Measurements from ENCODE around the gene CUL1.
"Not testable (repeated sequence)": the region's sequence is repeated elsewhere in the genome, so short reads cannot be mapped to it uniquely, and the experiment has no call there.

The CUL1 gene

DNA sequence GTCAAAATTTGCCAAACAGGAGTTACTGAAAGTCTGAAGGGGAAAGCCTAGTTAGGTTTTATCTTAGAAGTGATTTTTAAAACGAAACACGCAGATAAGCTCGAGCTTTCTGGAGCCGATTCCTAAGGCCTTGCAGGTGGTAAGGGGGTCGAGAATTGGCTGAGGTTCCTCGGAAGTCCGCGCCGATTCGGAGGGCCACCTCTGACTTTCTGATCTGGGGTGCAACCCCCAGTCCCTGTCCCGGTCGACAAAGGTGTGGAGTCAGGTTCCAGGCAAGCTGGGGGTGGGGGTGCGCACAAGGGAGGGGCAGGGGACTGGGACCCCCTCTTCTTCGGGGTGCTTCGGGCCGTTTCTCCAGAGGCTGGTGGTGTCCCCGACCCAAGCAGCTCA, 701 bp upstream of the CUL1 start:
- peak in 2 of 4 experiments; percentile 40 to 42 for DNase-seq

GRCh38 chr7:148699024-148699781, 500 bp downstream of the CUL1 start:
- DNase-seq: peak in 3 of 4 experiments; percentile 29 to 45 (median 34)

- DNase-seq: no peak
Measured at GRCh38 chr7:148699782-148700629, 1.3 kb downstream of the CUL1 start.

GRCh38 chr7:148700661-148701064, 2.0 kb downstream of the CUL1 start:
- peak in 1 of 4 experiments; percentile 16 for DNase-seq

- no peak for DNase-seq
Measured at GRCh38 chr7:148701414-148701813, 2.7 kb downstream of the CUL1 start.

- no peak for DNase-seq
Measured at GRCh38 chr7:148702876-148703670, 4.4 kb downstream of the CUL1 start.

DNA sequence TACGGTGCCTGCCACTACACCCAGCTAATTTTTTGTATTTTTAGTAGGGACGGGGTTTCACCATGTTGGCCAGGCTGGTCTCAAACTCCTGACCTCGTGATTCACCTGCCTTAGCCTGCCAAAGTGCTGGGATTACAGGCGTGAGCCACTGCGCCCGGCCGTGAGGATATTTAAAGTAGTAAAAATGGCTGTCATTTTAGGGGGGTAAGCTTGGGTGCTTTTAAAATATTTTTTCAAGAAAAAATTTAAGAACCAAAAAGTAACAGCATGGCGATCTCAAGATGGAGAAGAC, 4.9 kb downstream of the CUL1 start:
- not testable (repeated sequence) for DNase-seq

- DNase-seq: no peak
Measured at GRCh38 chr7:148704189-148704588, 5.5 kb downstream of the CUL1 start.

DNA sequence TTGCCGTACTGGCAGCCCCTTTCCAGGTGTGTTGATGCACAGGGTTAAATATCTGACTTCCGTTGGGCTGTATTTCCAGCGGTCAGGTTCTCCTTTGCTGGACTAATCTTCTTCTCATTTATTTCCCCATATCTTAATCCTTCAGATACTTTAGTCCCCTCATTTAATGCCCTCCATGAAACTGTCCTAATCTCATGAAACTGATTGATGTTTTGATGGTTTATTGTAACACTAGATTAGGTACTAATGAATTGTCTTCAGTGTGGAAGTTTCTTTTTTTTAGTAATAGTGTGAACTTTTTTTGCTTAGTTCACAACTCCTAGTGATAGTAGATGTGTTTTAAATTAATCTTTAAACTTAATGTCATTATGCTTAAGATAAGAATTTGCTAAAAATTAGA, 6.3 kb downstream of the CUL1 start:
- no peak for DNase-seq

DNA sequence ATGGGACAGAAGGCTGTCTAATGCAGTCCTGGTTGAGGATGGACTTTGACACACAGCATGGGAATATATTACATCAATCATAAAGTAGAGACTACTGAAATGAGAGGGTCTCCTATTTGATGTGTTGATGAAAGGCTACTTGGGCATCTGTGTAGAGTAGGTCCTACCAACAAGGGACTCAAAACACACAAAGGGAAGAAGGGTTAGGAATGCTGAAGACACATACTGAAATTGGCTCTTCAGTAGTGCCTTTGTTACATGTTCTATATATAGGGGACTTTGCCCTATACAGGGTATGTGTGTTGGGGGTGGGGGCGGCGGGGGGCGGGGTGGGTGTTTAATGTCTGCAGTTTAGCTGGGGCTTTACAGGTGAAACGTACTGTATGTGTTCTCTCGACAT, 7.7 kb downstream of the CUL1 start:
- no peak for DNase-seq

DNA sequence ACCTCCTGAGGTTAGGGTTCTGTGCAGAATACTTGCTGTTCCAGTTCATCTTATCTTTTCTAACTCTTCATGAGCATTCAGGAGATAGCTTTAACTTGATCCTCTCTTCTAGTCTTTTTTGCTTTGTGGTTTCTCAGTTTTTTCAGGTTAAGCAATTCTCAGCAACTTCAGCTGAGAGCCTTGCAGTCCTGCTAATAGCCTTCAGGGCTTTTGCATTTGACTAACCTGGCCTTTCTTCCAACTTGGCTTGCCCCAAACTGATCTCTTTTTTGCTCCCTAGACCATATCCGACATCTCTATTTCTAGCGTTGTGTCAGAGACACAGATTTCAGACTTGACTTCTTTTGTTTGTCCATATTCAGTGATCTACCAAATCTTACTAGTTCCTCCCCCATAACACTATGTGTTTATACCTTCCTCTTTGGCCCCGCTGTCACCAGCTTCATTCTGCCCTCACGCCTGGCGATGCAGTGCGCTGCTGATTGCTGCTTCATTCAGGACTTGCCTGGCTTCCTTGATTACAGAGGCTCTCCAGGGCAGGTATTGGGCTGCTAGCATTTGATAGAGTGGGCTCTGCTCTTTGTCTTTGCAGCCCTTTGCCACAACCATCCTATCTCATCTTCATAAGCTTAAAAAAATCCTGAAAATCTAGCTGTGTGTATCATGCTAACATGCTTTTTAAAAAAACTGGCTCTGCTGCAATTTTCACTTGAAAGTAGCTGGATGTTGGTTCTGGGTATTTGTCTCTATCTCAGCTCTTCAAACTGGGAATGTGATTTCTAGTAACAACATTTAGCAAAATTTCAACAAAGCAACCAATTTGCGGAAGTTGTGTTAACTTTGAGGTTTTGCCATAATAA, 9.6 kb downstream of the CUL1 start:
- no peak for DNase-seq

DNA sequence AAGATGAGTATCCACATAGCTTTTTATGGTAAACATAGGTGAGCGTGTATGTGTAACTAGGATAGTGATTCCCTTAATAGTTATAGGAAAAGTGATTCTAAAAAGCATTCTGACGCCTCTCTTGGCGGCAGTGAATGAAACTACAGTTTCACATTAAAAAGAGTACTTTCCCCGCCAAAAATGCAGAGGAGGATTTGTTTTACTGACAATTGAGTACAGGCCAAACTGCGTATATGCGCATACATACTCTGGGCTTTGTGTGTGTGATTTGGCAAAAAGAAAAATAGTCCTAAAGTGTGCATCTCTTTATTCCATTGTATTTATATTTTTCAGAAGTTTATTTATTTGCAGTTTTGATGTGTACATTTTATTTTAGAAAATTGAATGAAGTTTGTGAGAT, 10.3 kb downstream of the CUL1 start:
- DNase-seq: no peak

DNA sequence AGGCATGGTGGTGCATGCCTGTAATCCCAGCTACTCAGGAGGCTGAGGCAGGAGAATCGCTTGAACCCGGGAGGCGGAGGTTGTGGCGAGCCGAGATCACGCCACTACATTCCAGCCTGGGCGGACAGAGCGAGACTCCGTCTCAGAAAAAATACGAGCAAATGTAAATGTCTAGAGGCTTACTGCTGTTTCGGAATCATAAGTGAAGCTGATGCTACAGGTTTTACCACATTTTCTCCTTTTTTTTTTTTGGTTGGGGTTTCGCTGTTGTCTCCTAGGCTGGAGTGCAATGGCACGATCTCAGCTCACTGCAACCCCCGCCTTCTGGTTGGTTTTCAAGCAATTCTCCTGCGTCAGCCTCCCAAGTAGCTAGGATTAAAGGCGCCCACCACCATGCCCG, 11.7 kb downstream of the CUL1 start:
- not testable (repeated sequence) for DNase-seq

DNA sequence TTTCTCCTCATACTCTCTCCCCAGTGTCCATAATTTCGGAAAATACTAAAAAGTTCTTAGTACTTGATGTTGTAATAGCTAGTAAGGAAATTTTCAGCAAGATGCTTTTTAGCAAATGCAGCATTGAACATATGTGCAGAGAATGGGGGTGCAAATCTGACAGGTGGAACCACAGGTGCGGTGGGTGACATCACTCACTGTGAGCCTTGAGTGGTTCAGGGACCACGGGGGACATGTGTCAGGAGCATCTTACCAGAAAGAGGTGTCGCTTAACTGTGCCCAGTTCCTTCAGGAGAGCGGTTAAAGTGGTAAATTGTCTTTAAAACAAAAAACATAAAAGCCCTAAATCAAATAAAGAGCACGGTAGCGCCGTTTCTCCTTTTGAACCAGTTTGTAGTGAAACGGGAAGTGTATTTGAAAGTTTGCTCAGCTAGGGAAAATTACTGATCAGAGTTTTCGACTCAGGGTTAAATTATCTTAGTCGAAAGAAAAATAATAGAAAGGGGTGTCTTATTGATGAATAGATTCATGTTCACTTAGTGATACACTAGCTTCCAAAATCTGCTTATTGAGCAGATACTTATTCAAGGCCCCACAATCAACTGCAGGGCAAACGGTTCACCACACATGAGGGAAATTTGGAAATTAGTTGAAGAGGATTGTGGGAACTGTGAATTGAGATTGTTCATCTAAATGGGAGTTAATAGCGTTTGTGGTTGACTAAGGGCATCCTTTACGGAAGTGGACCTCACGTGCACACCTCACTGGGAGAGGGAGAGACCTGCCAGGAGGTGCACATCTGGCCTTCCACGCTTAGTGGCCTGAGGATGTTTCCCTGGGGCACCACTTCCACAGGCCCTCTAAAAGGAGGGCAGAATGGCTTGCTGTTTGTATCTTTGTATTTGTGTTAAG, 12.7 kb downstream of the CUL1 start:
- no peak for DNase-seq

- no peak for DNase-seq
Measured at GRCh38 chr7:148712678-148713329, 14.1 kb downstream of the CUL1 start.

DNA sequence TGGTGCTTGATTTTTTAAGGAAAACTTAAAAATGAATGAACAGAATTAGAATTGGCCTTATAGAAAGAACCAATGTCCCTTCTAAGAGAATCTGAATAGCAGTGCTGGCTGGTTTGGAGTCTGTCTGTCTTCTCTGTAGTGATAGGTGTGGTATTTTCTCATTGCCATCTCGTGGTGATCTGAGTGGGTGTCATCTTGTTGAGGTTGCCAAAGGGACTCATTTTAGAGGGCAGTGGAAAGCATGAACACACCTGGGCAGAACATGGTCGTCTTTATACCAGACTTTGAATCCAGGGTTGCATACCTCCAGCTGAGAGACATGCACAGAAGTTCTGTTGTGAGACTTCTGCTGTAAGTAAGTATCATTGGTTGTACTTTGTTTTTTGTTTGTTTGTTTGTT, 15.8 kb downstream of the CUL1 start:
- no peak for DNase-seq

GRCh38 chr7:148715027-148715426, 16.3 kb downstream of the CUL1 start:
- DNase-seq: no peak

GRCh38 chr7:148717266-148717793, 18.6 kb downstream of the CUL1 start:
- no peak for DNase-seq

- no peak for DNase-seq
Measured at GRCh38 chr7:148718431-148718830, 19.7 kb downstream of the CUL1 start.

DNA sequence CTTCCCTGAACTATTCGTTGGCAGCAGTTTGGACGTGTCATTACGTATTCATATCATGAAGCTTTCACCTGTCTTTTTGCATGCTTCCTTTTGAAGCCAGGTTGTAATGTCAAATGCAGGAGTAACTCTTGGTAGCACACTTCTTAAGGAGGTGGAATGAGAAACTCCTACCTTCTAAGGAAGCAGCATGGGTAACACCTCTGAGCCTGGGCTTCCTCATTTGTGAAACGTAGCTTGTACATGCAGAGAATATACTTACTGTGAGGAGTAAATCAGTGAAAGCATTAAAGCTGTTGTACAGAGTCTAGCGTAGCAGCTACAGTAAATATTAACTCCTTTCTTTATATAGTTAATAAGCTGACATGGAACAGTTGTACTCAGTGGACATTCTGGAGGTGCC, 21.1 kb downstream of the CUL1 start:
- no peak for DNase-seq

DNA sequence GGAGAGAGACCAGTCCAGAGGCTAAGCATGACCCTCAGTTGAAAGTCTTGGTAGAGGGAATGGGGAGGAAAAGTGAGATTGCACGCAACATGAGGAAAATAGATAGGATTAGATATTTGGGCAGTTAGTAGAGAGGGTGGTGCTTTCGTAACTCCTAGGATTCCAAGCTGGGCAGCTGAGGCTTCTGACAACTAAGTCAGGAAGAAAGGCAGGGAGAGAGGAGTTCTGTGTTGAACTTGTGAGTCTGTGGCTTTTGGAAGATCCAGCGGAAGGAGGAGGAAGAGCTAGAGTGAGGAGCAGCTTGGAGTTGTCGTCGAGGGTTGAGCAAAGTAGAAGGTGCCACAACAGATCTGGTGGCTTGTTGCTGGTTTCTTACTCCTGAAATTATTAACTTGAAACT, 21.8 kb downstream of the CUL1 start:
- DNase-seq: no peak

All from activated naive CD4-positive, alpha-beta T cell (primary cell).